Left forelimb (tissue), 1 donor: ENCODE measurements around the gene MSH4.
A peak's percentile ranks its signal among the peaks of the same experiment; 100 is the strongest.
"Not testable (repeated sequence)": the region's sequence is repeated elsewhere in the genome, so short reads cannot be mapped to it uniquely, and the experiment has no call there.

ENCODE experiments used
- DNase-seq: peaks from one replicate; pipeline ENCODE4 v3.0.0-alpha.2; 2018; ENCODE audit warnings: low spot score

MSH4 gene

DNA sequence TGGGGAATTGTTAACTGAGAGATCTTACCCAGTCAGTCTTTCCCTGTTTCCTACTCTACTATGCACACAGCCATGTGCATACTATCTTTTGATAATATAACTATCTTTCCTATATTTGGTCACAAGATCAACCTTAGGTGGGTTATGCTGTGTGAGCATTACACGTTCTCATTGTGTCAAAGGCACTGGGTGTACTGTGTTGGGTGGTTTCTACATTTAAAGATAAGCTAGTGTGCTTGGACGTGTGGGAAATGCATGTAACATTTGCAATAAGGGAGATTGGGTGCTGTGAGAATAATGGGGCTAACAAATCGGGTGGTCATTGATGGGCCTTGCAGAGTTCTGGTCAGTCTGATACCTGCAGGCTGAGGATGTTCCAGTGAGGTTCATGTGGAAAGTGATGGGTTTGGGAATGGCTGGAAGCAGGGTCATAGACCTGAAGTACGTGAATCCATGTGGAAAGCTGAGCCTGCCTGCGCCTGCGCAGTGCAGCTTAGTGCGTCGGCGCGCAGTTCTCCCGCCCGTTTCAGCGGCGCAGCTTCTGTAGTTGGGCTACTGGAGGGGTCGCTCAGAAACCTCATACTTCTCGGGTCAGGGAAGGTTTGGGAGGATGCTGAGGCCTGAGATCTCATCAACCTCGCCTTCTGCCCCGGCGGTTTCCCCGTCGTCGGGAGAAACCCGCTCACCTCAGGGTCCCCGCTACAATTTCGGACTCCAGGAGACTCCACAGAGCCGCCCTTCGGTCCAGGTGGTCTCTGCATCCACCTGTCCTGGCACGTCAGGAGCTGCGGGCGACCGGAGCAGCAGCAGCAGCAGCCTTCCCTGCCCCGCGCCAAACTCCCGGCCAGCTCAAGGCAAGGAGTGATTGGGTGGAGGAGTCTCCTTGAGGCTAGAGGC is at the start of gene MSH4:
Gene MSH4, plus strand, starts transcription at position 507 of the 897 bp plus-strand sequence. Its CDS starts 104 bp downstream, at position 611.
- no peak for DNase-seq

DNA sequence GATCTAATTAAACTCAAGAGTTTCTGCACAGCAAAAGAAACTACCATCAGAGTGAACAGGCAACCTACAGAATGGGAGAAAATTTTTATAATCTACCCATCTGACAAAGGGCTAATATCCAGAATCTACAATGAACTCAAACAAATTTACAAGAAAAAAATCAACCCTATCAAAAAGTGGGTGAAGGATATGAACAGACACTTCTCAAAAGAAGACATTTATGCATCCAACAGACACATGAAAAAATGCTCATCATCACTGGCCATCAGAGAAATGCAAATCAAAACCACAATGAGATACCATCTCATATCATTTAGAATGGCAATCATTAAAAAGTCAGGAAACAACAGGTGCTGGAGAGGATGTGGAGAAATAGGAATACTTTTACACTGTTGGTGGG is 39.5 kb upstream of the MSH4 start:
- DNase-seq: not testable (repeated sequence)

DNA sequence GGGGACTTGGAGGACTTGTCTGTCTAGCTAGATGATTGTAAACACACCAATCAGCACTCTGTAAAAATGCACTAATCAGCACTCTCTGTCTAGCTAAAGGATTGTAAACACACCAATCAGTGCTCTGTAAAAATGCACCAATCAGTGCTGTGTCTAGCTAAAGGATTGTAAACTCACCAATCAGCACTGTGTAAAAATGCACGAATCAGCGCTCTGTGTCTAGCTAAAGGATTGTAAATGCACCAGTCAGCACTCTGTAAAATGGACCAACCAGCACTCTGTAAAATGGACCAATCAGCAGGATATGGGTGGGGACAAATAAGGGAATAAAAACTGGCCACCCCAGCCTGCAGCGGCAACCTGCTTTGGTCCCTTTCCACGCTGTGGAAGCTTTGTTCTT is 38.1 kb upstream of the MSH4 start:
- not testable (repeated sequence) for DNase-seq

GRCh38 chr1:75764057-75764655 is 32.5 kb upstream of the MSH4 start:
- DNase-seq: no peak

GRCh38 chr1:75765697-75766355 is 30.9 kb upstream of the MSH4 start:
- no peak for DNase-seq

DNA sequence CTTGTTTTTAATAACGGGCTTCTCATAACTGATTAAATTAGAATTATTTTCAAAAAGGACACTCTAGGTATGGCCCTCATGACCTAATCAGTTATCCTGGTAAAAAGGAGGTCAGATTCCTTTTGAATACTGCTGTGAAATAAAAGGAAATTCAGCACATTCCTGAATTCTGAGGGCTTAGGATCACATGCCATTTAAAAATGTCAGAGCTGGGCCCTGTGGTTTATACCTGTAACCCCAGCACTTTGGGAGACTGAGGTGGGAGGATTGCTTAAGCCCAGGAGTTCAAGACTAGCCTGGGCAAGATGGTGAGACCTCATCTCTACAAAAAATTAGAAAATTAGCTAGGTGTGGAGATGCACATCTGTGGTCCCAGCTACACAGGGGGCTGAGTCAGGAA is 28.7 kb upstream of the MSH4 start:
- no peak for DNase-seq

DNA sequence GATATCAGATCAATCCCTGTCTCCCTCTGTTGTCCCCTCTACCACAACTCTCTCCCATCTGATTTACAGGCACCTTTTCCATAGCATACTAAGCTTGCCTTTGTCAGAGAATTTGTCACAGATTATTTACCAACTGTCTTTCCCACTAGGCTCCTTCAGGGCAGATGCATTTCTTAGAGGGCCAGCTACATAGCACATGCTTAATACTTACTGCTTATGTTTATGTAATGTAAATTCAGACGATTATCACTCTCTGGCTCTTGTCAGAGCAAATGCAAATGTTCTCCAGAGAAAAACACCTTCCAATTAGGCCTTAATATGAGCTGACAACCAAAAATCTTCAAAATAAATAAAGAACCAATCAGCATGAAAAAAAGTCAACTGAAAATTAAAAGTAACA is 25.9 kb upstream of the MSH4 start:
- no peak for DNase-seq

DNA sequence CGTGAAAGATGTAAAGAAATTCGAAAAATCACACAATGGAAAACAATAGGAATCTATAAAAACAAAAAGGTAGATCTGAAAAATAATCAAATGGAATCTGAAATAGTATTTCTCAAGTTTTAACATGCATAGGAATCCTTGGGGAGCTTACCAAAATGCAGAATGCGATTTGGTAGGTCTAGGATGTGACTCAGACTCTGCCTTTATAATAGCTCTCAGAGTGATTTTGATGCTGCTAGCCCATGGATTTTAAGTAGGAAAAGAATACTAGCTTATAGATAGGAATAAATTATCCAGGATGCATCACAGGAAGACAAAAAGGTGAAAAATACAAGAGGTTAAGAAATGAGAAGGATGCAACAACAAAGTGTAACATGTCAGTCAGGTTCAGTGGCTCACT is 24.7 kb upstream of the MSH4 start:
- no peak for DNase-seq

GRCh38 chr1:75777812-75778211 is 18.9 kb upstream of the MSH4 start:
- DNase-seq: not testable (repeated sequence)

- not testable (repeated sequence) for DNase-seq
These were observed 18.0 kb upstream of the MSH4 start for GRCh38 chr1:75778694-75779093.

GRCh38 chr1:75780183-75780582 is 16.5 kb upstream of the MSH4 start:
- DNase-seq: not testable (repeated sequence)

GRCh38 chr1:75783920-75784319 is 12.8 kb upstream of the MSH4 start:
- not testable (repeated sequence) for DNase-seq

GRCh38 chr1:75785320-75785982 is 11.2 kb upstream of the MSH4 start:
- no peak for DNase-seq

DNA sequence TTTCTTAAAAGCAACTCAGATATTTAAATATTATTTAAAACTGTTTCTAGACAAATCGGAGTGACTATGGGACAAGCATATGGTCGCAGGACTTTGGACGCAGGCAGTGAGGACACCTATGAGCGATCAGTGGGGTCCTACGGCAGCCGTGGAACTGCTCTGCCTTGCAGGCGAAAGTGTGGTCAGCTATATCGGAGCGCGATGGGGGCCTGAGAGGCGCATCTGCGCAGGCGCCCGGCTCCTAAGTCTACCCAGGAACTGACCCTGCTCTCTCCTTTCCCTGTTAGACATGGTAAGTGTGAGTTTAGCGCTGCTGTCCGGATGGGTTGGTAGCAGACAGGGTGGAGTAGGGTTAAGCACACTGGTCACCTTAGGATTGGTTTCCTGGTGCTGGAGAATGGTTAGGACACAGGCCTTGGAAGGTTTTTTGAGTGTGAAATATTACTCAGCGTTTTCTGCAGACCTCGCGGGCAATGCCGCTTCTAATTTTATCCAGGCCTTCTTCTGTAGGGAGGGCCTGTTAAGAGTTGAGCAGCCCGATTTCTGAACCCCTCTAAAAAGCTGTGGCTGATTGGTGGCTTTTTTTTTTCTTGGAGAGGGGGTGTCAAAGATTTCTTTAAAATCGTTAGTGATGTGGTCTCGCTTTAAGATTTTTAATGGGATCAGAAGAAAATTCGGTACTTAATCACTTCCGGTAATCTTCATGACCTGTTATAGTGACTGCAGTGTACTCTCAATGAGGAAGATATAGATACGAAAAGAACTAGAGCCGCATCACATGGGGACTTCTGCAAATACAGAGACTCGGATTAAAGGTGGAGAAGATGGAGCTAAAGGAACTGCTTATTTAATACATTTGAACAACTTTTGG is 10.5 kb upstream of the MSH4 start, which contains the start of gene RABGGTB:
Gene RABGGTB, plus strand, starts transcription at position 274 of the 871 bp plus-strand sequence. Its CDS starts 16 bp downstream, at position 290.
- DNase-seq: peak; percentile 93

DNA sequence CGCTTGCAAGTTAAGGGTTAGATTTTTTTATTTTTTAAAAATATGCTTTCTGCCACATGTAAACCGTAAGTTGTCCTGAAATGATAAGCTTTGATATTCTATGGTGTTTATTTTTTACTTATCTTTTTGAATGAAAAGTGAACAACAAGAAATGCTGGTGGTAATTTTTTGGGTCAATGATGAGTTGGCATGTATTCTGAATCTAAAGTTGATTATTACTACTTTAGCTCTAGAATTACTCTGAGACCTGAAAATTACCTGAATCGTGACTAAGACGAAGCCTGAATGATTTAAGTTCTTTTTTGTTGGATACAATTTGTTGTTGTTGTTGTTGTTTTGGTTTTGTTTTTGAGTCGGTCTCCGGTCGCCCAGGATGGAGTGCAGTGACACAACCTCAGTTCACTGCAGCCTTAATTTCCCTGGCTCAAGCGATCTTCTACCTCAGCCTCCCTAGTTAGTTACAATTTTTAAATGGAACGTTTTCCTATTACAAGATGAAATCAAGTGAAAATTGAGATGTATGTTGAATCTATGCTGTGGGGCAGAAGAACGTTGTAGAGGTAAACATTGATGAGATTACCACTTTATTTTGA is 9.7 kb upstream of the MSH4 start:
- DNase-seq: no peak

- no peak for DNase-seq
These were observed 9.2 kb upstream of the MSH4 start for GRCh38 chr1:75787524-75787923.

GRCh38 chr1:75789988-75790387 is 6.7 kb upstream of the MSH4 start:
- DNase-seq: no peak

- no peak for DNase-seq
These were observed 5.7 kb upstream of the MSH4 start for GRCh38 chr1:75791022-75791421.

DNA sequence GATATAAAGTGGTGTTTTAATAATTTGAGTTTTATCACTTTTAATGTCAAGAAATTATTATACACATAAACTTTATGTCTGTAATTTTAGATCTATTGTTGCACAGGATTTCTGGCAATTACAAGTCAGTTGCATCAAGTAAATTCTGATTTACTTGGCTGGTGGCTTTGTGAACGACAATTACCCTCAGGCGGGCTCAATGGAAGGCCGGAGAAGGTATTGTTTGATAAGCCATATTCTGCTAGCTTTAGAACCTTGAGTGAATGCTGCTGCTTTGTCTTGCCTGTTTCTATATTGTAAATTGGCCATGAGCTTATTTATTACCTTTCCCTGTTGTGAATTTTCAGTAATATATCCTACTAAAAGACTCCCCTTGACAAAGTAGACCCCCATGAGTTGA is 4.6 kb upstream of the MSH4 start:
- DNase-seq: no peak

GRCh38 chr1:75794382-75794781 is 2.3 kb upstream of the MSH4 start:
- DNase-seq: no peak

DNA sequence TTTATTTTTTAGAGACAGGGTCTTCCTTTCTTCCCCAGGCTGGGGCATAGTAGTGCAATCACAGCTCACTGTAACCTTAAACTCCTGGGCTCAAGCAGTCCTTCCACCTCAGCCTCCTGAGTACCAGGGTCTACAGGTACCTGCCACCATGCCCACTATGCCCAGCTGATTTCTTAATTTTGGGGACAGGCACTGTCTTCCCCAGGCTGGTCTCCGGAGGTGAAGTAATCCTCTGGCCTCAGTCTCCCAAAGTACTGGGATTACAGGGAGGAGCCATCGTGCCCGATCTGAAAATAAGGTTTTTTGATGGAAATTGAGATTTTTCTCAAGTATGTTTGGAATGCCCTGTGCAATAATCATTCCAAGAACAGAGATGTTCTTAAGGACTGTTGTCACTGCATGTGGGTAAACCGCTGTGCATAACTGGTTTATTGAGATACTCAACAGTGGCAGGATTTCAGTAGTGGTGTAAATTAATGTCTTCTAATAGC is 934 bp upstream of the MSH4 start:
- DNase-seq: no peak
